Right lobe of liver (tissue), 6 donors: ENCODE data around the gene USH1G. TPM values are rescaled to one million over a fixed set of nuclear protein-coding genes. Genes with fewer than 3 reads are reported as not detected.

Experiments used
- ATAC-seq, 4 donors: fragments of 200-7000 bp; cut with Tn5 transposase; one replicate each; pipeline ENCODE4 v1.9.1; 2020; ENCODE audit warnings: mild to moderate bottlenecking in 4 of 4, moderate library complexity in 4 of 4
- DNase-seq, 3 donors: peaks; one replicate each; pipeline ENCODE4 v3.0.0-alpha.2; 2020
- H3K27ac ChIP-seq, 3 donors: fragments of 200-600 bp; one replicate each; pipeline ENCODE4 v1.8.0; 2022
- H3K27me3 ChIP-seq, 2 donors: fragments of 200-600 bp; one replicate each; pipeline ENCODE4 v1.8.0; 2022
- H3K36me3 ChIP-seq, 4 donors: fragments of 200-600 bp; sonication (generic) in 1 of 4; one replicate each; pipeline versions ENCODE4 v1.5.1 to v1.8.0; 2017 to 2022; ENCODE audit warnings: control low read depth in 1 of 4
- H3K4me1 ChIP-seq, 4 donors: fragments of 200-600 bp; sonication (generic) in 1 of 4; one replicate each; pipeline versions ENCODE4 v1.5.1 to v1.8.0; 2017 to 2022; ENCODE audit warnings: control low read depth in 1 of 4
- H3K4me3 ChIP-seq, 3 donors: fragments of 200-600 bp; one replicate each; pipeline ENCODE4 v1.8.0; 2022
- H3K9me3 ChIP-seq, 4 donors: fragments of 200-600 bp; sonication (generic) in 1 of 4; one replicate each; pipeline versions ENCODE4 v1.5.1 to v1.8.0; 2017 to 2022; ENCODE audit warnings: control low read depth in 1 of 4
- CTCF ChIP-seq, 4 donors: fragments of 200-600 bp in 3 of 4; fragments of 450-650 bp in 1 of 4; IDR thresholded peaks; one replicate each; pipeline versions ENCODE4 v1.5.1 to v1.8.0; 2016 to 2022; ENCODE audit warnings: antibody characterized with exemption in 4 of 4, mild to moderate bottlenecking in 2 of 4
- POLR2A ChIP-seq: fragments of 450-650 bp; IDR thresholded peaks from one replicate; pipeline ENCODE4 v1.6.1; 2017; ENCODE audit warnings: antibody characterized with exemption, mild to moderate bottlenecking
- WGBS: methylation state at CpG from one replicate; pipeline ENCODE4 v1.1.6; 2018; ENCODE audit warnings: low coverage, low lambda C conversion rate; ENCODE audit not compliant: insufficient coverage; ENCODE audit errors: missing lambda C conversion rate; 5-methylcytosine and 5-hydroxymethylcytosine counted together
- intact Hi-C, 2 donors: fragments of 100-400 bp; cut with DNase I; formaldehyde crosslinking; loops; one replicate each; pipeline versions ENCODE4 v1.11.2 to v1.14.1; 2022
- total RNA-seq, 6 experiments: library from RNA; depleted of rRNA in 2 of 6; stranded (reverse); fragments of >200 nt in 2 of 6; fragmentation: NEBNext Ultra II Directional in 3 of 6; extraction: Animal tissue kit (Norgen Biotek cat#: 25700) in 3 of 6; gene quantifications; one replicate each; pipeline versions ENCODE4 v1.1.0 to v1.2.4, GENCODE V29; 2016 to 2023
- donor health status: DM: no; HTN: yes; CAD: no.
- donor health status: DM: no; HTN: no; CAD: no.
- donor health status: DM: no; HTN: no; CAD: no.
- donor health status: DM: no; HTN: yes; CAD: no.
- donor health status: DM: no; HTN: yes; CAD: no.

The USH1G gene
- total RNA-seq, 6 experiments from 2014 or later = not detected

GRCh38 chr17:74892974-74893911, 29.8 kb downstream of the USH1G start, which contains the start of gene FADS6:
FADS6 (minus strand) TSS chr17:74893633; CDS start chr17:74893595, 38 bp downstream.
- DNase-seq = peak; percentile 51 to 75 (median 68)
- peak; percentile 91 to 96 (median 94) for ATAC-seq
- TF ChIP-seq POLR2A = no peak
- TF ChIP-seq CTCF (IDR thresholded peaks at IDR 0.05) = no peak
- H3K36me3 ChIP-seq = no peaks in the 10 kb centered on the region
- intact Hi-C loops = no loop called here
- peak within 1 kb of the TSS; percentile 40 to 56 (median 54) for H3K4me3 ChIP-seq
- H3K9me3 ChIP-seq = no peaks in the 10 kb centered on the region
- H3K27me3 ChIP-seq = no peaks in the 10 kb centered on the region
- no peaks in the 10 kb centered on the region for H3K4me1 ChIP-seq
- peak within 1 kb of the TSS in 1 of 3 donors; percentile 64 for H3K27ac ChIP-seq
- 18% methylated on average over 13 of the region's 86 CpGs for WGBS

- Histone ChIP-seq H3K4me1 (no peaks in the 10 kb centered on the region), H3K27me3 (no peaks in the 10 kb centered on the region), H3K27ac (no peak overlapping the region), H3K4me3 (no peak overlapping the region), H3K9me3 (no peaks in the 10 kb centered on the region), H3K36me3 (no peaks in the 10 kb centered on the region)
- 66% methylated on average over 6 of the region's 20 CpGs for WGBS
- intact Hi-C loops = no loop called here
- no peak for TF ChIP-seq CTCF (IDR thresholded peaks at IDR 0.05)
- TF ChIP-seq POLR2A = no peak
- DNase-seq (no peak), ATAC-seq (peak in 3 of 4 donors; percentile 2 to 27 (median 7))
Observed at GRCh38 chr17:74892013-74892841, 30.8 kb downstream of the USH1G start.

- DNase-seq = no peak
- H3K4me3 ChIP-seq = no peak overlapping the region
- no peak overlapping the region for H3K27ac ChIP-seq
- 85% methylated on average over 2 of the region's 7 CpGs for WGBS
- H3K4me1 ChIP-seq = no peaks in the 10 kb centered on the region
- no peaks in the 10 kb centered on the region for H3K27me3 ChIP-seq
- no peak for TF ChIP-seq CTCF (IDR thresholded peaks at IDR 0.05)
- no peaks in the 10 kb centered on the region for H3K9me3 ChIP-seq
- ATAC-seq = no peak
- intact Hi-C loops = no loop called here
- no peaks in the 10 kb centered on the region for H3K36me3 ChIP-seq
Observed at GRCh38 chr17:74890554-74890953, 32.5 kb downstream of the USH1G start.

- DNase-seq (no peak), ATAC-seq (no peak)
- 61% methylated on average over 3 of the region's 13 CpGs for WGBS
- no peaks in the 10 kb centered on the region for H3K27me3 ChIP-seq
- H3K9me3 ChIP-seq = no peaks in the 10 kb centered on the region
- H3K36me3 ChIP-seq = no peaks in the 10 kb centered on the region
- no peaks in the 10 kb centered on the region for H3K4me1 ChIP-seq
- intact Hi-C loops = no loop called here
- TF ChIP-seq CTCF (IDR thresholded peaks at IDR 0.05) (no peak), POLR2A (no peak)
- no peak overlapping the region for H3K27ac ChIP-seq
- no peak overlapping the region for H3K4me3 ChIP-seq
Observed at GRCh38 chr17:74888469-74888868, 34.6 kb downstream of the USH1G start.
